HG03565 (cell line): Measurements from ENCODE around the gene RTL5.
"Not testable (repeated sequence)": the region's sequence is repeated elsewhere in the genome, so short reads cannot be mapped to it uniquely, and the experiment has no call there.

Experiments
- ATAC-seq: cut with Tn5 transposase; IDR thresholded peaks from one replicate; pipeline ENCODE4 v1.9.1; 2021; ENCODE audit warnings: mild to moderate bottlenecking, moderate library complexity; ENCODE audit not compliant: unreplicated experiment

Gene RTL5

GRCh38 chrX:72131317-72132294 is at the start of gene RTL5:
Gene RTL5, minus strand, starts transcription at chrX:72131915.
- peak; percentile 52 for ATAC-seq

- no peak for ATAC-seq
These were observed 48.8 kb upstream of the RTL5 start for GRCh38 chrX:72180539-72180938.

- no peak for ATAC-seq
These were observed 45.3 kb upstream of the RTL5 start for GRCh38 chrX:72176981-72177380.

- ATAC-seq: not testable (repeated sequence)
These were observed 44.6 kb upstream of the RTL5 start for GRCh38 chrX:72176289-72176688.

- ATAC-seq: no peak
These were observed 37.5 kb upstream of the RTL5 start for GRCh38 chrX:72169008-72169728.

GRCh38 chrX:72165551-72165950 is 33.8 kb upstream of the RTL5 start:
- no peak for ATAC-seq

- ATAC-seq: no peak
These were observed 28.1 kb upstream of the RTL5 start for GRCh38 chrX:72159769-72160168.

- ATAC-seq: no peak
These were observed 27.1 kb upstream of the RTL5 start for GRCh38 chrX:72158773-72159172.

- ATAC-seq: no peak
These were observed 14.8 kb upstream of the RTL5 start for GRCh38 chrX:72146527-72146926.

- no peak for ATAC-seq
These were observed 13.5 kb upstream of the RTL5 start for GRCh38 chrX:72145181-72145580.

- ATAC-seq: no peak
These were observed 11.8 kb upstream of the RTL5 start for GRCh38 chrX:72143609-72143907.

GRCh38 chrX:72142794-72143608 is 11.3 kb upstream of the RTL5 start:
- no peak for ATAC-seq

- ATAC-seq: no peak
These were observed 10.5 kb upstream of the RTL5 start for GRCh38 chrX:72142094-72142793.

GRCh38 chrX:72141372-72142004 is 9.8 kb upstream of the RTL5 start:
- ATAC-seq: peak; percentile 80

- no peak for ATAC-seq
These were observed 7.8 kb upstream of the RTL5 start for GRCh38 chrX:72139538-72139937.

- ATAC-seq: no peak
These were observed 6.3 kb upstream of the RTL5 start for GRCh38 chrX:72137846-72138495.

GRCh38 chrX:72133851-72134546 is 2.3 kb upstream of the RTL5 start:
- no peak for ATAC-seq

GRCh38 chrX:72132456-72132855 is 741 bp upstream of the RTL5 start:
- no peak for ATAC-seq

GRCh38 chrX:72130762-72131250 is 909 bp downstream of the RTL5 start:
- no peak for ATAC-seq
